Mesendoderm (in vitro differentiated cells): Measurements from ENCODE around the gene FERMT2.

Experiments
- DNase-seq: peaks from one replicate; pipeline ENCODE4 v3.0.0; 2013
- H2AK5ac ChIP-seq: 2 replicates; pipeline ENCODE4 v1.6.1; 2013; ENCODE audit warnings: low read length, inconsistent platforms
- H2BK120ac ChIP-seq: 2 replicates; pipeline ENCODE4 v1.6.1; 2013; ENCODE audit warnings: low read depth, mild to moderate bottlenecking, low read length, moderate library complexity, mixed read lengths
- H2BK15ac ChIP-seq: replicated peaks from 2 replicates; pipeline ENCODE4 v1.6.1; 2013; ENCODE audit warnings: low read depth, mild to moderate bottlenecking, moderate library complexity
- H2BK5ac ChIP-seq: 2 replicates; pipeline ENCODE4 v1.6.1; 2013; ENCODE audit warnings: low read length, inconsistent platforms
- H3K18ac ChIP-seq: 2 replicates; pipeline ENCODE4 v1.6.1; 2013; ENCODE audit warnings: mild to moderate bottlenecking, low read length, mixed read lengths
- H3K23ac ChIP-seq: one replicate; pipeline ENCODE4 v1.6.1; 2013; ENCODE audit warnings: low read length
- H3K27ac ChIP-seq: 2 replicates; pipeline ENCODE4 v1.5.1; 2013; ENCODE audit warnings: low read depth, mild to moderate bottlenecking, inconsistent platforms, low read length, moderate library complexity
- H3K27me3 ChIP-seq: 2 replicates; pipeline ENCODE4 v1.6.1; 2013; ENCODE audit warnings: low read length, control low read depth, mild to moderate bottlenecking, inconsistent platforms; ENCODE audit not compliant: insufficient read depth, poor library complexity
- H3K36me3 ChIP-seq: 2 replicates; pipeline ENCODE4 v1.6.1; 2013; ENCODE audit warnings: low read length, inconsistent platforms; ENCODE audit not compliant: control insufficient read depth, insufficient read depth
- H3K4ac ChIP-seq: one replicate; pipeline ENCODE4 v1.6.1; 2013; ENCODE audit warnings: low read depth, mild to moderate bottlenecking, low read length, moderate library complexity
- H3K4me1 ChIP-seq: 2 replicates; pipeline ENCODE4 v1.6.1; 2013; ENCODE audit warnings: low read depth, low read length, inconsistent platforms; ENCODE audit not compliant: control insufficient read depth
- H3K4me2 ChIP-seq: 2 replicates; pipeline ENCODE4 v1.6.1; 2013; ENCODE audit warnings: low read length
- H3K4me3 ChIP-seq: 2 replicates; pipeline ENCODE4 v1.5.1; 2013; ENCODE audit warnings: mild to moderate bottlenecking, low read length
- H3K56ac ChIP-seq: one replicate; pipeline ENCODE4 v1.6.1; 2013; ENCODE audit warnings: low read length
- H3K79me1 ChIP-seq: 2 replicates; pipeline ENCODE4 v1.6.1; 2013; ENCODE audit warnings: low read length, inconsistent platforms
- H3K79me2 ChIP-seq: 2 replicates; pipeline ENCODE4 v1.6.1; 2013; ENCODE audit warnings: mild to moderate bottlenecking, low read length; ENCODE audit not compliant: control insufficient read depth, insufficient read depth
- H3K9ac ChIP-seq: 2 replicates; pipeline ENCODE4 v1.6.1; 2013; ENCODE audit warnings: low read length, inconsistent platforms
- H4K5ac ChIP-seq: one replicate; pipeline ENCODE4 v1.6.1; 2013; ENCODE audit warnings: low read length
- H4K8ac ChIP-seq: one replicate; pipeline ENCODE4 v1.6.1; 2013; ENCODE audit warnings: low read depth, mild to moderate bottlenecking, control low read depth, low read length, moderate library complexity
- WGBS: extraction: QIAGEN DNeasy Blood & Tissue Kit; methylation state at CpG from one replicate; pipeline ENCODE4 v1.1.7; 2013; ENCODE audit warnings: low lambda C conversion rate, missing lambda C conversion rate; ENCODE audit not compliant: insufficient coverage; ENCODE audit errors: extremely low coverage; 5-methylcytosine and 5-hydroxymethylcytosine counted together

The FERMT2 gene

GRCh38 chr14:52906141-52906601 is 44.7 kb downstream of the FERMT2 start:
- Histone ChIP-seq H3K56ac (no peak overlapping the region), H3K9ac (no peak overlapping the region), H3K27me3 (no peaks in the 10 kb centered on the region), H2AK5ac (no peak overlapping the region), H3K79me1 (peaks cover 17% of the 10 kb centered on the region), H3K18ac (no peak overlapping the region), H2BK15ac (no peak overlapping the region), H3K23ac (no peak overlapping the region), H2BK5ac (no peak overlapping the region), H4K8ac (no peak overlapping the region), H3K4me1 (peaks cover 4% of the 10 kb centered on the region), H3K4me3 (no peak overlapping the region), H3K4ac (no peak overlapping the region), H4K5ac (no peak overlapping the region), H3K79me2 (peaks cover 43% of the 10 kb centered on the region), H3K36me3 (peaks cover 6% of the 10 kb centered on the region), H2BK120ac (no peak overlapping the region), H3K27ac (no peak overlapping the region), H3K4me2 (no peak overlapping the region)
- WGBS, result no CpG with 5 or more reads among the region's 3 CpGs
- no peak for DNase-seq

GRCh38 chr14:52902971-52903619 is 47.8 kb downstream of the FERMT2 start:
- Histone ChIP-seq H3K4me3 (no peak overlapping the region), H2BK5ac (no peak overlapping the region), H3K9ac (no peak overlapping the region), H4K8ac (no peak overlapping the region), H3K4ac (no peak overlapping the region), H3K4me2 (no peak overlapping the region), H3K18ac (no peak overlapping the region), H3K56ac (no peak overlapping the region), H2BK15ac (no peak overlapping the region), H3K27me3 (no peaks in the 10 kb centered on the region), H3K79me1 (peaks cover 13% of the 10 kb centered on the region), H3K27ac (no peak overlapping the region), H4K5ac (no peak overlapping the region), H3K4me1 (peaks cover 4% of the 10 kb centered on the region), H3K23ac (no peak overlapping the region), H3K36me3 (peaks cover 3% of the 10 kb centered on the region), H3K79me2 (peaks cover 37% of the 10 kb centered on the region), H2BK120ac (no peak overlapping the region), H2AK5ac (no peak overlapping the region)
- DNase-seq, result peak; percentile 45
- no CpG with 5 or more reads among the region's 2 CpGs for WGBS

GRCh38 chr14:52901357-52901980 is 49.4 kb downstream of the FERMT2 start:
- no peak overlapping the region for H3K4me2 ChIP-seq
- H3K23ac ChIP-seq, result no peak overlapping the region
- peak overlapping the region; percentile 76 for H3K27ac ChIP-seq
- peaks cover 3% of the 10 kb centered on the region for H3K36me3 ChIP-seq
- H4K8ac ChIP-seq, result no peak overlapping the region
- no peak overlapping the region for H4K5ac ChIP-seq
- peaks cover 30% of the 10 kb centered on the region for H3K79me2 ChIP-seq
- no peak overlapping the region for H3K4me3 ChIP-seq
- H2BK5ac ChIP-seq, result peak overlapping the region; percentile 77
- H3K79me1 ChIP-seq, result peaks cover 8% of the 10 kb centered on the region
- H3K4me1 ChIP-seq, result peaks cover 4% of the 10 kb centered on the region
- no peak overlapping the region for H2BK15ac ChIP-seq
- no CpG with 5 or more reads among the region's 4 CpGs for WGBS
- peak overlapping the region; percentile 65 for H3K56ac ChIP-seq
- no peak overlapping the region for H3K4ac ChIP-seq
- peak; percentile 53 for DNase-seq
- no peaks in the 10 kb centered on the region for H3K27me3 ChIP-seq
- no peak overlapping the region for H3K18ac ChIP-seq
- H2AK5ac ChIP-seq, result no peak overlapping the region
- H3K9ac ChIP-seq, result peak overlapping the region; percentile 35
- H2BK120ac ChIP-seq, result no peak overlapping the region

- no peak overlapping the region for H3K56ac ChIP-seq
- H3K4ac ChIP-seq, result no peak overlapping the region
- no peak for DNase-seq
- H3K79me1 ChIP-seq, result peaks cover 6% of the 10 kb centered on the region
- H4K8ac ChIP-seq, result no peak overlapping the region
- H3K4me3 ChIP-seq, result no peak overlapping the region
- H3K27me3 ChIP-seq, result no peaks in the 10 kb centered on the region
- no peak overlapping the region for H2AK5ac ChIP-seq
- no peak overlapping the region for H3K4me2 ChIP-seq
- no peak overlapping the region for H3K23ac ChIP-seq
- H2BK15ac ChIP-seq, result no peak overlapping the region
- H3K18ac ChIP-seq, result no peak overlapping the region
- H3K27ac ChIP-seq, result no peak overlapping the region
- no peak overlapping the region for H2BK5ac ChIP-seq
- peaks cover 31% of the 10 kb centered on the region for H3K79me2 ChIP-seq
- no peak overlapping the region for H3K9ac ChIP-seq
- H3K36me3 ChIP-seq, result peaks cover 3% of the 10 kb centered on the region
- H3K4me1 ChIP-seq, result peaks cover 4% of the 10 kb centered on the region
- H4K5ac ChIP-seq, result no peak overlapping the region
- no peak overlapping the region for H2BK120ac ChIP-seq
- no CpG with 5 or more reads among the region's 8 CpGs for WGBS
These were observed 50.1 kb downstream of the FERMT2 start for GRCh38 chr14:52900731-52901130.

- Histone ChIP-seq H3K4me1 (peaks cover 4% of the 10 kb centered on the region), H4K5ac (no peak overlapping the region), H2BK15ac (no peak overlapping the region), H3K27ac (no peak overlapping the region), H3K18ac (no peak overlapping the region), H3K79me1 (peaks cover 7% of the 10 kb centered on the region), H3K9ac (no peak overlapping the region), H3K4me3 (no peak overlapping the region), H3K23ac (no peak overlapping the region), H3K79me2 (peaks cover 25% of the 10 kb centered on the region), H2BK5ac (no peak overlapping the region), H3K27me3 (no peaks in the 10 kb centered on the region), H3K56ac (no peak overlapping the region), H2BK120ac (no peak overlapping the region), H4K8ac (no peak overlapping the region), H3K4me2 (no peak overlapping the region), H3K4ac (no peak overlapping the region), H2AK5ac (no peak overlapping the region), H3K36me3 (peaks cover 2% of the 10 kb centered on the region)
- WGBS, result no CpG with 5 or more reads among the region's 1 CpG
- no peak for DNase-seq
These were observed 52.4 kb downstream of the FERMT2 start for GRCh38 chr14:52898496-52898895.
